Epithelial cell of esophagus (primary cell): ENCODE data around the gene NFATC1.

Experiments used
- DNase-seq: peaks from one replicate; pipeline ENCODE4 v3.0.0; 2010; ENCODE audit warnings: low read depth
- H3K4me3 ChIP-seq: 2 replicates; pipeline ENCODE4 v1.5.1; 2011; ENCODE audit warnings: mild to moderate bottlenecking, low read length, control low read depth
- TF ChIP-seq, protein P1 (sequence below): IDR thresholded peaks from 2 replicates; pipeline ENCODE4 v1.5.1; 2011; ENCODE audit warnings: low read depth, mild to moderate bottlenecking, low read length, control low read depth, inconsistent platforms; ENCODE audit not compliant: insufficient read depth; ENCODE audit errors: missing control alignments

Gene NFATC1

DNA sequence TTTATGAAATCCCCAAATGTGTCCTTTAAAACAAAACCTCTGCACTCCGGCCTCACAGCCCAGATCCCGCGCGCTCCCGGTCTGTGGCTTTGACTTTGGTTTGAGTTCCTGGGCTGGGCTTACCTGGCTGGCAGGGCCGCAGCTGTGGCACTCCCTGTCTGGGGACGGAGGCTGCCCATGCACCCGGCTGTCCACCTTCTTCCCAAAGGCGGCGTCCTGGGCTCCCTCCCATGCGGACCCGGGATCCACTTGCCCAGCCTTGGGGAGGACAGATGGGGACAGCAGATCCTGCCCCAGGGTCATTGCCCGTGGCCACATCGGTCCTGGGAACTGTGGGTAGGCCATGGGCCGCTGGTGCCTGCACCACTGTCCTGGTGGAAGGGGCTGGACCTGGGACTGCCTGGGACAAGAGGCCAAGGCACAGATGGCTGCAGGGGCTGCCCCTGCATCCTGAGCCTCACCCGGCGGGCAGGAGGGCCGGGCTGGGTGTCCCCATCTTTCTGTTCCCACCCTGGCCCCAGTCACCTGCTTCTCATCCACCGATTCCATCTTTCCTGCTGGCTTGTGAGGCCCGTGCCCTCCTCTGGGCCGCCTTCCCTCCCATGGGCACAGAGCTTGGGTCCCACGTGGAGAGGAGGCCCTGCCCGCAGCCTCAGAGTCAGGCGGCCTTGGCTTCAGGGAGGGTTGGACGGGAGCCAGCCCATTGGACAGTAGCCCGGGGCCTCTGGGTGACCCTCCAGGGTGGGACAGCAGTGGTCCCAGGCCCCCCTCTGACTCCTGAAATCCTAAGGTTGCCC, 27.7 kb downstream of the NFATC1 start:
- H3K4me3 ChIP-seq, result no peak overlapping the region
- no peak for DNase-seq
- TF ChIP-seq, protein P1, sequence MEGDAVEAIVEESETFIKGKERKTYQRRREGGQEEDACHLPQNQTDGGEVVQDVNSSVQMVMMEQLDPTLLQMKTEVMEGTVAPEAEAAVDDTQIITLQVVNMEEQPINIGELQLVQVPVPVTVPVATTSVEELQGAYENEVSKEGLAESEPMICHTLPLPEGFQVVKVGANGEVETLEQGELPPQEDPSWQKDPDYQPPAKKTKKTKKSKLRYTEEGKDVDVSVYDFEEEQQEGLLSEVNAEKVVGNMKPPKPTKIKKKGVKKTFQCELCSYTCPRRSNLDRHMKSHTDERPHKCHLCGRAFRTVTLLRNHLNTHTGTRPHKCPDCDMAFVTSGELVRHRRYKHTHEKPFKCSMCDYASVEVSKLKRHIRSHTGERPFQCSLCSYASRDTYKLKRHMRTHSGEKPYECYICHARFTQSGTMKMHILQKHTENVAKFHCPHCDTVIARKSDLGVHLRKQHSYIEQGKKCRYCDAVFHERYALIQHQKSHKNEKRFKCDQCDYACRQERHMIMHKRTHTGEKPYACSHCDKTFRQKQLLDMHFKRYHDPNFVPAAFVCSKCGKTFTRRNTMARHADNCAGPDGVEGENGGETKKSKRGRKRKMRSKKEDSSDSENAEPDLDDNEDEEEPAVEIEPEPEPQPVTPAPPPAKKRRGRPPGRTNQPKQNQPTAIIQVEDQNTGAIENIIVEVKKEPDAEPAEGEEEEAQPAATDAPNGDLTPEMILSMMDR, result no peak

DNA sequence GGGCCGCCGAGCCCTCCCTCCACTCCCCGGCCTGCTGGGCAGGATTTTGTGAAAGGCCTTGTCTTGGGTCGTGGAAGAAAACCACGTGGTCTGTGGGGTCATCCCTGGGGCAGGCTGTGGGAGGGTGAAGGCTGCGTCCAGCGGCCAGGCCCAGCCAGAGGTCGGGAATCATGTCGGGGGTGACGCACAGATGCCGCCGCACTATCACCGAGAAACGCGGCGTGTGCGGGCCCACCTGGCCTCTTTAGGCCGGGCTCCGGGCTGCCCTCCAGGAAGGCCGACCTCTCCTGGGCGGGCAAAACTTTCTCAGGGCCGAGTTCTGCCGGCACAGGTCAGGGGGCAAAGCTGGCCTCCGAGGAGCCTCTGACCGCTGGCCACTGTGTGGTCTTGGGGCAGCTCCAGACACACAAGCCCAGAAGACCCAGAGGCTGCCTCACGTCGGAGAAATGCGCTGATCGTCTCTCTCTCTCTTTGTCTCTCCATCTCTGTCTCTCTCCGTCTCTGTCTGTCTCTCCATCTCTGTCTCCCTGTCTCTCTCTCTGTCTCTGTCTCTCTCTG, 28.4 kb downstream of the NFATC1 start:
- TF ChIP-seq, protein P1, result no peak
- no peak for DNase-seq
- no peak overlapping the region for H3K4me3 ChIP-seq

DNA sequence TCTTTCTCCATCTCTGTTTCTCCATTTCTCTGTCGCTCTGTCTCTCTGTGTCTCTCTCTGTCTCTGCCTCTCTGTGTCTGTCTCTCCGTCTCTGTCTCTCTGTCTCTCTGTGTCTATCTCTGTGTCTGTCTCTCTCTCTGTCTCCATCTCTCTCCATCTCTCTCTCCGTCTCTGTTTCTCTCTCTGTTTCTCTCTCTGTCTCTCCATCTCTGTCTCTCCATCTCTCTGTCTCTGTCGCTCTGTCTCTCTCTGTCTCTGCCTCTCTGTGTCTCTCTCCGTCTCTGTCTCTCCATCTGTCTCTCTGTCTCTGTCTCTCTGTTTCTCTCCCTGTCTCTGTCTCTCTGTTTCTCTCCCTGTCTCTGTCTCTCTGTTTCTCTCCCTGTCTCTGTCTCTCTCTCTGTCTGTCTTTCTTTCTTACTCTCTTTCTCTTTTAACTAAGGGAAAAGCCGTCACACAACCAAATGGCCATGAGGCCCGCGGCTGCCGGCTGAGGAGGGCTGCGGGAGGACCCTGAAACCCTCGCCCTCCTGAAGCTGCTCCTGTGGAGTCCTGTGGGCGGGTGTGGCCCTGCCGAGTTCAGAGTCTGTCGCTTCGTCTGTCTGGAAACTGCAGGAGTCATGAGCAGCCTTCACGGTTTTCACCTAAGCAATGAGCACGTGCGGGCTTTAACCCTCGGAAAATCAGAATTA, 29.3 kb downstream of the NFATC1 start:
- TF ChIP-seq, protein P1, result no peak
- no peak for DNase-seq
- no peak overlapping the region for H3K4me3 ChIP-seq

DNA sequence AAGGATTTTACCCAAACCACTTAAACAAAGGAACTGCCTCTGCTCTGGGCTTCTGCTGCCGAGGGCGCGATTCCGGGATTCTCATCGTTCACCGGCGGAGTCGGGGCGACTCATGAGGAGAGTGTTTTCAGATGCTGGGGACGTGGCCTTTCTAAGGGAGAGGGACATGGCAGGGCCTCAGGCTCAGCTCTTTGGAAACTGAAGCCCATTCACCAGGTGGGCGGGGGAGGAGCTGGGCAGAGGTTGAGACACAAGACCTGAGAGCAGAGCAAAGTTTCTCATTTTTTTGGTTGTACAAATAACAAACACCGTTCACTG, 29.8 kb downstream of the NFATC1 start:
- DNase-seq, result no peak
- TF ChIP-seq, protein P1, result no peak
- H3K4me3 ChIP-seq, result no peak overlapping the region

DNA sequence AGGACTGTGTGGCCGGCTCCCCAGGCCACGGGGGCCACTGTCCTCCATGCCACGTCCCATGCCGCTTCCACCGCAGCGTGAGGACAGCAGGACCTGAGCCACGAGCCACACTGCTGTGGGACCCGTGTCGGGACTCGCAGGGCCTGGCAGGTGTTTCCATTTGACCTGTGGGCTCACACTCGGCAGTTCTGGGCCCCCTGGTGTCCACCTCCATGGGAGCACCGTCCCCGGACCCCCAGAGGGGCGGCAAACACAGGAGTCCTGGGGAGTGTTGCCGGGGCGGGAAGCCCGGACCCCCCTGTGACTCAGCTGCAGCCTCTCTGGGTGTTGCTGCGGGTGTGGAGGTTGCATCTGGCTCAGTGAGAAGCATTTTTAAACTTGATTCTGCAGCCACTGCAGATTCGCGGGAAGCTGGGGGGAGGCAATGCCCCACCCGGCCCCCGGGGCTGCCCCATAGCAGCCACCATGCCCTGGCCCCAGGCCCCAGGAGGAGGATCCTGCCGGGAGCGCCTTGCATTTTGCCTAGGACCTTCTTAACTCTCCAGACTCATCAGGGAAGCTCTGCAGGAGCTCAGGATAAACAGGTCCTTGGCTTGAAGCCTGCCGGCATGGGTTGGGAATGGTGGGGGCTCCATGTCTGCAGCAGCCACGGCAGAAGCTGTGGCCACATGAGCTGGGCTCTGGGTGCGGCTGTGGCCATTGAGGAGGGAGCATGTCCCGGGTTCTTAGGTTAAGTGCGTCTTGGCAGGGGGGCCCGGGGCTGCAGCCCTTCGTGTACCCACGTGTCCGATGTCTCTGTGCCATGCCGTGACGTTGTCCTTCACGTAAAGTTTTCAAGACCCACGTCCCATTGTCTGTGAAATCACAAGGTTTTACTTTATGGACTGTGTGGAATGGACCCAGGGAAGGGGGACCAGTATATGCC, 30.9 kb downstream of the NFATC1 start:
- TF ChIP-seq, protein P1, result no peak
- H3K4me3 ChIP-seq, result no peak overlapping the region
- DNase-seq, result no peak

DNA sequence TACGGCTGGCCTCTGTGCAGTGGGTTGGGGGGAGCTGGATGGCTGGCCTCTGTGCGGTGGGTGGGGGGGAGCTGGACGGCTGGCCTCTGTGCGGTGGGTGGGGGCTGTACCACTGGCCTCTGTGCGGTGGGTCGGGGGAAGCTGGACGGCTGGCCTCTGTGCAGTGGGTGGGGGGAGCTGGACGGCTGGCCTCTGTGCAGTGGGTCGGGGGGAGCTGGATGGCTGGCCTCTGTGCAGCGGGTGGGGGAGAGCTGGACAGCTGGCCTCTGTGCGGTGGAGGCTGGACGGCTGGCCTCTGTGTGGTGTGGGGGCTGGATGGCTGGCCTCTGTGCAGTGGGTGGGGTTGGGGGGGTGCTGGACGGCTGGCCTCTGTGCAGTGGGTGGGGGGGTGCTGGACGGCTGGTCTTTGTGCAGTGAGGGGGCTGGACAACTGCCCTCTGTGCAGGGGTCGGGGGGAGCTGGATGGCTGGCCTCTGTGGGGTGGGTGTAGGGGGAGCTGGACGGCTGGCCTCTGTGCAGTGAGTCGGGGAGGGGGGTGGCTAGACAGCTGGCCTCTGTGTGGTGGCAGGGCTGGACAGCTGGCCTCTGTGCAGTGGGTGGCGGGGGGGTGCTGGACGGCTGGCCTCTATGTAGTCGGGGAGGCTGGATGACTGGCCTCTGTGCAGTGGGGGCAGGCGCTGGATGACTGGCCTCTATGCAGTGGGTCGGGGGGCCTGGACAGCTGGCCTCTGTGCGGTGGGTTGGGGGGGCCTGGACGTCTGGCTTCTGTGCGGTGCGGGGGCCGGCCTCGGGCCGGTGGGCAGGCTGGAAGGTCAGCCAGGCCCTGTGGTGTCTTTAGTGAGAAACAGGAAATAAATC, 31.9 kb downstream of the NFATC1 start:
- H3K4me3 ChIP-seq, result no peak overlapping the region
- TF ChIP-seq, protein P1, result no peak
- no peak for DNase-seq
